T-helper 9 cell (primary cell): ENCODE data around the gene RIBC2.

Experiments used
- DNase-seq: peaks from one replicate; pipeline ENCODE4 v3.0.0-alpha.2; 2020

RIBC2 gene

GRCh38 chr22:45475851-45476514, 62.5 kb downstream of the RIBC2 start:
- no peak for DNase-seq

GRCh38 chr22:45476814-45477213, 63.3 kb downstream of the RIBC2 start:
- DNase-seq, result no peak

- no peak for DNase-seq
Measured at GRCh38 chr22:45477366-45478107, 64.0 kb downstream of the RIBC2 start.

GRCh38 chr22:45478108-45478771, 64.7 kb downstream of the RIBC2 start:
- no peak for DNase-seq

DNA sequence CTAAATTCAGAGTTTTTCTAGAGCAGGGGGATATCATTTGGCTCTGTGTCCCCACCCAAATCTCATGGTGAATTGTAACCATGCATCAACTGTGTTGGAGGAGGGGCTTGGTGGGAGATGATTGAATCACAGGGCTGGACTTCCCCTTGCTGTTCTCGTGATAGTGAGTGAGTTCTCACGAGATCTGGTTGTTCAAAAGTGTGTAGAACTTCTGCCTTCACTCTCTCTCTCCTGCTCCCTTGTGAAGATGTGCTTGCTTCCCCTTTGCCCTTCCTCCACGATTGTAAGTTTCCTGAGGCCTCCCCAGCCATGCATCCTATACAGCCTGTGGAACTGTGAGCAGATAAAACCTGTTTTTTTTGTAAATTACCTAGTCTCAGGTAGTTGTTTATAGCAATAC, 67.2 kb downstream of the RIBC2 start:
- DNase-seq, result no peak

GRCh38 chr22:45481661-45482060, 68.2 kb downstream of the RIBC2 start:
- no peak for DNase-seq
